H1 (cell line): Measurements from ENCODE around the gene ZPR1. TPM values are rescaled to one million over a fixed set of nuclear protein-coding genes. Genes with fewer than 3 reads are reported as not detected.

Experiments
- CTCF ChIA-PET: fragments of 300-600 bp; sonication (Branson Sonifier 250); formaldehyde crosslinking; loops from one replicate; lab custom pipeline; 2021; ENCODE audit not compliant: partially characterized antibody; lab: Charles Lee
- POLR2A ChIA-PET: fragments of 300-600 bp; sonication (Branson Sonifier 250); formaldehyde crosslinking; loops from one replicate; lab custom pipeline; 2021; ENCODE audit warnings: inconsistent platforms; ENCODE audit not compliant: partially characterized antibody; lab: Charles Lee
- DNase-seq, 2 experiments: peaks; one replicate each; pipeline versions ENCODE4 v3.0.0 to v3.0.0-alpha.2; 2010 to 2022; ENCODE audit warnings: low spot score in 2 of 2, low read depth in 1 of 2, mixed read lengths in 1 of 2
- FAIRE-seq: peaks from 2 replicates; lab custom pipeline; 2011; peaks lifted over from hg19 to GRCh38; lab: Jason Lieb, UNC
- H2AFZ ChIP-seq: 2 replicates; pipeline ENCODE4 v1.8.1; 2012; ENCODE audit warnings: low read length, inconsistent platforms
- H2AK5ac ChIP-seq: 2 replicates; pipeline ENCODE4 v1.6.1; 2013; ENCODE audit warnings: low read depth, low read length
- H2BK120ac ChIP-seq: replicated peaks from 2 replicates; pipeline ENCODE3; 2013; ENCODE audit warnings: low read depth, low read length, inconsistent platforms
- H2BK12ac ChIP-seq: 2 replicates; pipeline ENCODE4 v1.6.1; 2013; ENCODE audit warnings: low read depth, low read length
- H2BK15ac ChIP-seq: 2 replicates; pipeline ENCODE4 v1.6.1; 2013; ENCODE audit warnings: low read length
- H2BK20ac ChIP-seq: 2 replicates; pipeline ENCODE4 v1.6.1; 2013; ENCODE audit warnings: low read length
- H2BK5ac ChIP-seq: 2 replicates; pipeline ENCODE4 v1.6.1; 2013; ENCODE audit warnings: low read depth, low read length
- H3K14ac ChIP-seq: 2 replicates; pipeline ENCODE4 v1.6.1; 2013; ENCODE audit warnings: inconsistent platforms; ENCODE audit not compliant: insufficient read length
- H3K18ac ChIP-seq: 2 replicates; pipeline ENCODE4 v1.6.1; 2013; ENCODE audit warnings: low read length; ENCODE audit errors: extremely low read depth
- H3K23ac ChIP-seq: 2 replicates; pipeline ENCODE4 v1.6.1; 2013; ENCODE audit warnings: inconsistent platforms; ENCODE audit not compliant: insufficient read length
- H3K23me2 ChIP-seq: 2 replicates; pipeline ENCODE4 v1.6.1; 2013; ENCODE audit warnings: low read depth, low read length
- H3K27ac ChIP-seq: 2 replicates; pipeline ENCODE4 v1.6.1; 2011; ENCODE audit warnings: low read depth, low read length, inconsistent platforms
- H3K27me3 ChIP-seq, 4 experiments: replicated peaks in 1 of 4; 1 replicate in 1 of 4; 2 replicates in 3 of 4; pipeline versions ENCODE4 v1.6.1 to v1.8.1; 2011 to 2013; ENCODE audit warnings: low read length in 3 of 4, mild to moderate bottlenecking in 3 of 4, inconsistent platforms in 2 of 4, mixed read lengths in 2 of 4, moderate library complexity in 1 of 4; ENCODE audit not compliant: control insufficient read depth in 3 of 4, insufficient read depth in 3 of 4; ENCODE audit errors: extremely low read depth in 1 of 4
- H3K36me3 ChIP-seq, 4 experiments: 2 replicates each; pipeline versions ENCODE4 v1.6.1 to v1.8.1; 2011 to 2013; ENCODE audit warnings: mild to moderate bottlenecking in 4 of 4, low read length in 3 of 4, moderate library complexity in 2 of 4, control low read depth in 1 of 4, inconsistent platforms in 1 of 4; ENCODE audit not compliant: insufficient read depth in 4 of 4, control insufficient read depth in 2 of 4
- H3K4ac ChIP-seq: replicated peaks from 2 replicates; pipeline ENCODE3; 2013; ENCODE audit warnings: low read length, low read depth, mixed read lengths, inconsistent platforms; ENCODE audit not compliant: insufficient read length
- H3K4me1 ChIP-seq, 4 experiments: replicated peaks in 1 of 4; 1 replicate in 1 of 4; 2 replicates in 3 of 4; pipeline versions ENCODE4 v1.6.1 to v1.8.1; 2011 to 2013; ENCODE audit warnings: low read length in 3 of 4, inconsistent platforms in 2 of 4, mixed read lengths in 1 of 4; ENCODE audit not compliant: insufficient read depth in 4 of 4, control insufficient read depth in 3 of 4
- H3K4me2 ChIP-seq, 2 experiments: 2 replicates each; pipeline versions ENCODE4 v1.6.1 to v1.8.1; 2011 to 2013; ENCODE audit warnings: low read depth in 2 of 2, low read length in 2 of 2, control low read depth in 1 of 2, inconsistent platforms in 1 of 2, mild to moderate bottlenecking in 1 of 2; ENCODE audit not compliant: insufficient read depth in 1 of 2
- H3K4me3 ChIP-seq, 4 experiments: fragments of 200-600, 300-600 bp in 1 of 4; sonication (generic), shearing (Covaris generic), sonication (Bioruptor Twin) in 1 of 4; 2 replicates each; pipeline versions ENCODE4 v1.5.1 to v1.8.1; 2011 to 2016; ENCODE audit warnings: low read length in 4 of 4, low read depth in 3 of 4, control low read depth in 2 of 4, inconsistent platforms in 2 of 4, mild to moderate bottlenecking in 2 of 4, mixed read lengths in 1 of 4, moderate library complexity in 1 of 4; ENCODE audit not compliant: insufficient read depth in 2 of 4; ENCODE audit errors: extremely low read depth in 1 of 4
- H3K56ac ChIP-seq: replicated peaks from 2 replicates; pipeline ENCODE3; 2013; ENCODE audit warnings: low read depth, mild to moderate bottlenecking, mixed read lengths, low read length, inconsistent platforms; ENCODE audit not compliant: insufficient read length
- H3K79me1 ChIP-seq: 2 replicates; pipeline ENCODE4 v1.6.1; 2013; ENCODE audit warnings: low read depth, low read length, control low read depth
- H3K79me2 ChIP-seq, 2 experiments: 2 replicates each; pipeline versions ENCODE4 v1.6.1 to v1.8.1; 2012 to 2013; ENCODE audit warnings: low read length in 2 of 2, mild to moderate bottlenecking in 2 of 2, inconsistent platforms in 1 of 2; ENCODE audit not compliant: insufficient read depth in 2 of 2, control insufficient read depth in 1 of 2
- H3K9ac ChIP-seq, 4 experiments: replicated peaks in 1 of 4; 1 replicate in 1 of 4; 2 replicates in 3 of 4; pipeline versions ENCODE4 v1.6.1 to v1.8.1; 2011 to 2013; ENCODE audit warnings: low read depth in 3 of 4, low read length in 3 of 4, control low read depth in 2 of 4, mild to moderate bottlenecking in 2 of 4, moderate library complexity in 2 of 4, inconsistent platforms in 1 of 4; ENCODE audit errors: extremely low read depth in 1 of 4
- H3K9me3 ChIP-seq, 2 experiments: 2 replicates each; pipeline versions ENCODE4 v1.6.1 to v1.8.1; 2012 to 2013; ENCODE audit warnings: mild to moderate bottlenecking in 2 of 2, moderate library complexity in 2 of 2, control low read depth in 1 of 2, inconsistent platforms in 1 of 2, low read depth in 1 of 2, low read length in 1 of 2, mixed read lengths in 1 of 2; ENCODE audit not compliant: insufficient read depth in 2 of 2
- H4K20me1 ChIP-seq, 2 experiments: replicated peaks in 1 of 2; 2 replicates each; pipeline versions ENCODE3 to v1.8.1; 2011 to 2013; ENCODE audit warnings: inconsistent platforms in 2 of 2, low read length in 2 of 2, mild to moderate bottlenecking in 1 of 2; ENCODE audit not compliant: insufficient read depth in 2 of 2, control insufficient read depth in 1 of 2
- H4K5ac ChIP-seq: 2 replicates; pipeline ENCODE4 v1.6.1; 2013; ENCODE audit warnings: low read length, low read depth, mixed read lengths, inconsistent platforms; ENCODE audit not compliant: insufficient read length
- H4K8ac ChIP-seq: 2 replicates; pipeline ENCODE4 v1.8.0; 2013; ENCODE audit warnings: mild to moderate bottlenecking, moderate library complexity, low read length, inconsistent platforms; ENCODE audit not compliant: insufficient read depth; ENCODE audit errors: extremely low read depth
- H4K91ac ChIP-seq: replicated peaks from 2 replicates; pipeline ENCODE3; 2013; ENCODE audit warnings: low read length, mixed read lengths, inconsistent platforms; ENCODE audit not compliant: insufficient read length
- CHD2 ChIP-seq: IDR thresholded peaks from 2 replicates; pipeline ENCODE4 v1.6.1; 2012; ENCODE audit warnings: low read length, improper control_type of control experiment
- EZH2 ChIP-seq: fragments of 200-600 bp; sonication (generic); IDR thresholded peaks from 2 replicates; pipeline ENCODE4 v1.7.1; 2012; ENCODE audit warnings: low read depth, mild to moderate bottlenecking, moderate library complexity, low read length, inconsistent platforms; ENCODE audit not compliant: severe bottlenecking
- KDM4A ChIP-seq: IDR thresholded peaks from one replicate; pipeline ENCODE4 v1.7.1; 2012; ENCODE audit warnings: low read depth, mild to moderate bottlenecking, moderate library complexity, low read length, inconsistent platforms; ENCODE audit not compliant: severe bottlenecking
- WGBS, 2 experiments: shearing (Covaris generic) in 1 of 2; methylation state at CpG; one replicate each; pipeline versions ENCODE4 v1.1.6 to v1.1.7; 2013 to 2015; ENCODE audit warnings: low lambda C conversion rate in 2 of 2, mixed read lengths in 2 of 2, inconsistent platforms in 1 of 2, low coverage in 1 of 2, missing lambda C conversion rate in 1 of 2; ENCODE audit not compliant: insufficient replicate concordance in 2 of 2, insufficient coverage in 1 of 2, insufficient read length in 1 of 2; ENCODE audit errors: extremely low coverage in 1 of 2, missing lambda C conversion rate in 1 of 2; 5-methylcytosine and 5-hydroxymethylcytosine counted together
- polyA plus RNA-seq, 7 experiments: library from polyadenylated mRNA; depleted of rRNA in 3 of 7; stranded (reverse) in 5 of 7; unstranded in 2 of 7; fragments of >200 nt in 5 of 7; fragments of 200-250 nt in 2 of 7; gene quantifications; 1 replicate in 5 of 7; 2 replicates in 1 of 7; 4 replicates in 1 of 7; pipeline versions ENCODE4 v1.2.1 to v1.2.3, GENCODE V29; 2011 to 2013; ENCODE audit warnings: missing spikeins in 2 of 7, mixed read lengths in 2 of 7
- total RNA-seq: library from RNA; stranded (reverse); fragmentation: NEBNext Ultra II Directional; extraction: Animal tissue kit (Norgen Biotek cat#: 25700); gene quantifications from 2 replicates; pipeline ENCODE4 v1.2.1, GENCODE V29; 2021

Gene ZPR1
- total and polyA plus RNA-seq, 2 of the 8 experiments (the other 6 are each of a cell fraction or from before 2014, with no cell fraction given): 36.7 to 70.5 TPM

- H2BK15ac ChIP-seq: no peak overlapping the region
- H3K14ac ChIP-seq: no peak overlapping the region
- FAIRE-seq: no peak
- POLR2A ChIA-PET: no interaction called here
- no peaks in the 10 kb centered on the region for H3K79me1 ChIP-seq
- H3K23me2 ChIP-seq: no peaks in the 10 kb centered on the region
- H4K5ac ChIP-seq: no peak overlapping the region
- H3K18ac ChIP-seq: no peak overlapping the region
- no peak overlapping the region for H2AFZ ChIP-seq
- no peak overlapping the region for H4K91ac ChIP-seq
- no peak for DNase-seq
- WGBS, 2 experiments: 89% methylated on average over 3 of the region's 3 CpGs; no CpG with 5 or more reads in 1 of the 2 experiments
- H4K20me1 ChIP-seq: no peaks in the 10 kb centered on the region
- no peak overlapping the region for H3K56ac ChIP-seq
- H3K79me2 ChIP-seq: no peaks in the 10 kb centered on the region
- H2BK12ac ChIP-seq: no peak overlapping the region
- no peak overlapping the region for H2BK20ac ChIP-seq
- CTCF ChIA-PET: interaction anchor here (0.6 to 1.5 kb wide), 4 partner anchors 11 to 20 kb away, joined by 3 read pairs; no protein-coding TSS in a partner anchor
- no peak overlapping the region for H2BK120ac ChIP-seq
- no peak overlapping the region for H3K4me2 ChIP-seq
- H3K9ac ChIP-seq: no peak overlapping the region
- H3K4me3 ChIP-seq: no peak overlapping the region
- H4K8ac ChIP-seq: no peak overlapping the region
- H3K4ac ChIP-seq: no peak overlapping the region
- no peak overlapping the region for H3K27ac ChIP-seq
- H2BK5ac ChIP-seq: no peak overlapping the region
- no peak overlapping the region for H2AK5ac ChIP-seq
- no peaks in the 10 kb centered on the region for H3K36me3 ChIP-seq
- no peaks in the 10 kb centered on the region for H3K27me3 ChIP-seq
- H3K4me1 ChIP-seq: no peaks in the 10 kb centered on the region
- no peaks in the 10 kb centered on the region for H3K9me3 ChIP-seq
- no peak overlapping the region for H3K23ac ChIP-seq
- TF ChIP-seq KDM4A (no peak), CHD2 (no peak), EZH2 (no peak)
Observed at GRCh38 chr11:116804001-116804400, 16.2 kb upstream of the ZPR1 start.
